HG03175 (cell line): ENCODE results near the gene TRIM75.
"Not testable (repeated sequence)": the region's sequence is repeated elsewhere in the genome, so short reads cannot be mapped to it uniquely, and the experiment has no call there.

Experiments used
- ATAC-seq: cut with Tn5 transposase; IDR thresholded peaks from one replicate; pipeline ENCODE4 v1.9.1; 2021; ENCODE audit warnings: mild to moderate bottlenecking, moderate library complexity; ENCODE audit not compliant: unreplicated experiment

The TRIM75 gene

GRCh38 chr4:165073346-165073745, 19.7 kb downstream of the TRIM75 start:
- ATAC-seq: not testable (repeated sequence)

GRCh38 chr4:165077034-165077578, 23.4 kb downstream of the TRIM75 start:
- no peak for ATAC-seq

- no peak for ATAC-seq
These were observed 25.8 kb downstream of the TRIM75 start for GRCh38 chr4:165079476-165079875.

GRCh38 chr4:165084787-165085186, 31.1 kb downstream of the TRIM75 start:
- not testable (repeated sequence) for ATAC-seq

GRCh38 chr4:165085946-165086345, 32.3 kb downstream of the TRIM75 start:
- no peak for ATAC-seq

GRCh38 chr4:165088366-165088765, 34.7 kb downstream of the TRIM75 start:
- no peak for ATAC-seq

DNA sequence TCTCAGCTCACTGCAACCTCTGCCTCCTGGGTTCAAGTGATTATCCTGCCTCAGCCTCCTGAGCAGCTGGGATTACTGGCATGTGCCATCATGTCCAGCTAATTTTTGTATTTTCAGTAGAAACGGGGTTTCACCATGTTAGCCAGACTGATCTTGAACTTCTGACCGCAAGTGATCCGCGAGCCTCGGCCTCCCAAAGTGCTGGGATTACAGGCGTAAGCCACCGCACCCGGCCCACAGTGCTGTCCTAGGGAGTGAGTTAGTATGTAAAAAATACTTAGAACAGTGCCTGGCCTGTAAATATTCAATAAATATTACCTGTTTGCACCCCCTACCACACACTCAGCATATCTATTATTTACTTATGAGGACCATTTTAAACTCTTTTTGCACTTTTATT, 38.5 kb downstream of the TRIM75 start:
- not testable (repeated sequence) for ATAC-seq

GRCh38 chr4:165094873-165095272, 41.2 kb downstream of the TRIM75 start:
- ATAC-seq: no peak

GRCh38 chr4:165095291-165095690, 41.6 kb downstream of the TRIM75 start:
- no peak for ATAC-seq

DNA sequence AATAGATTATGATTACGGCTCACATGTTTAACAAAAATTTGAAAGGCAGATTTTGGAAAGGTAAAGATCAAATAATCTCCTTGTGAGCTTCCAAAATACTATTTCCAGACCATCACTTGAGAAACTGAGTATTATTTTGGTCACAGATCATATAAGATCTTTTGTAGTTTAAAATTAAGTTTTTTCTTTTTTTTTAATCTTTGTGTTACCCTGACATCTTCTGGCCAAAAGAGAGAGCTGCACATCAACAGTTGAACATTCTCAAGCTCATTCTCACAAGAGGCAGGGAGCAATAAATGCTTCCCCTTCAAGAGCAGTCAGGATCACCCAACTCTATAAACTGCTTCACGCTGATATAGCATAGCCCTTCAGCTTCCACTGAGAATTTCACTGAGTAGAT, 43.1 kb downstream of the TRIM75 start:
- ATAC-seq: no peak

DNA sequence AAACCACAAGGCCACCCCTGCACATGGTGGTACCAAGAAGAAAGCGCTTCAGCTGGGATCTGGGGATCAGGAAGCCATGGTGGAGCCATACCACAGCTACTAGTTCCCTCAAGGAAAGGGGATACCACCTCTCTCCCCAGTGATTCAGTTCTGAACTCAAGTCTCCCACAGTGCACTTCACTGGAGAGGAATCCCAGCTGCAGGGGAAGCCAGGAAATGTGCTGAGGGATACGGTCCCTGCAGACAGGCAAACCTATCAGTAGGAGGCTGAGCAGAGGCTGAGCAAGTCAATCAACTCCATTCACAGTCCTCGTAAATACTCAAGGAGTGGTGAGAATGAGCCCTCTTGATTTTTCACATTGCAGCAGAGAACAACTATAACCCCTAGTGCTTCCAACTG, 48.0 kb downstream of the TRIM75 start:
- no peak for ATAC-seq

- ATAC-seq: no peak
These were observed 52.9 kb downstream of the TRIM75 start for GRCh38 chr4:165106518-165106917.
